COR-L47 (cell line): Measurements from ENCODE around the gene PLGLB1.
"Not testable (repeated sequence)": the region's sequence is repeated elsewhere in the genome, so short reads cannot be mapped to it uniquely, and the experiment has no call there.

Source experiments
- DNase-seq: peaks from one replicate; lab custom pipeline; 2025; lab: John Stamatoyannopoulos, UW

PLGLB1 gene

DNA sequence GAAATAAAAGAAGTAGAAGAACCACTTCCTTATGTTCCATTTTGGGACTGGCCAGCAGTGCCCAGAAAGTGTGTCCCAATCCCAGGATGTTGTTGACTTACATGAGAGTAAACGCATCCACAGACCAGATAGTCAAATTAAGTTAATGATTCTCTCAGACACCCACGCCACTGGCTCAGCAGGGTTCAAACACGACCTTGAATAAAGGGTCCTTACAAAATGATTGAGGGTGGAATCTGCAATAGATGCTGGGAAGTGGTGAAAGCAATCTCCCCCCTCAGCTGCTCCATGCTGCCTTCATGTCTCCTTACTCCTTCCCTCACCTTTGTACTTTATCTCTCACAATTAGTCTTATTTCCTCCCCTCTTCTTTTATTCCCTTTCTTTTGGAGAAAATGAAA lies at the start of gene PLGLB1:
Gene PLGLB1 (minus strand): TSS at position 101 of the 400 bp plus-strand sequence. CDS start 61 bp downstream, at position 40.
- DNase-seq, result not testable (repeated sequence)

DNA sequence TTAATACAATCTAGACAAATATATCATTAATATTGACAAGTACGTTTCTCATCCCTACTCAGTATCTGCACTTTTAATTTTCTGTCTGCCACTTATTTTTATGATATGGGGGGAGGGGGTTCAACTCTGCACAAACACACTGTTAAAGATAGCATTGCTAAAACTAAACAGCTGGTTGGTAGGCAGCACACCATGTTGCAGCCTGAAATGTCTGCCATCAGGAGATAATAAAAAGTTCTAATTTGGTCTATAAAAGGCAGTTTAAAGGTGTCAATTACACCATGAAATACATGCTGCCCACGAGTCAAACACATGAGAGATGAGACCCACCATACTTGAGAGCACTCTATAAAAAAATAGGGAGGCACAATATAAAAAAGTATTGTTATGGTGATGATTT lies 42.7 kb upstream of the PLGLB1 start:
- not testable (repeated sequence) for DNase-seq

DNA sequence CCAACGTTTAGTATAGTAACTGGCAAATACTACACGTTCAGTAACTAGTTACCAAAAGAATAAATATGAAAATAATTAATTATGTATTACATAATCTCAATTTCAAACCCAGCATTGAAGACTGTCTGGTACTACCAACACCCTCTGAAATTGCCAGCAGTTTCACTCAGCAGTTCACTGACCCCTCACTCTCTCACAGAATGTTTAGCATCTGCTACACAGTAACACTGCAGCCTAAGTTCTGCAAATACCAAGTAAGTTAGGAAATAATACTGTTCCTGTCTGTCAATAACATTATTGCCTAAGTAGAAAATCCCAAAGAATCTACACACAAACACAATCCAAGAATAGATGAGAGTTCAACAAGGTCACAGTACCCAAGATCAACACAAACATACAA lies 41.8 kb upstream of the PLGLB1 start:
- DNase-seq, result not testable (repeated sequence)

DNA sequence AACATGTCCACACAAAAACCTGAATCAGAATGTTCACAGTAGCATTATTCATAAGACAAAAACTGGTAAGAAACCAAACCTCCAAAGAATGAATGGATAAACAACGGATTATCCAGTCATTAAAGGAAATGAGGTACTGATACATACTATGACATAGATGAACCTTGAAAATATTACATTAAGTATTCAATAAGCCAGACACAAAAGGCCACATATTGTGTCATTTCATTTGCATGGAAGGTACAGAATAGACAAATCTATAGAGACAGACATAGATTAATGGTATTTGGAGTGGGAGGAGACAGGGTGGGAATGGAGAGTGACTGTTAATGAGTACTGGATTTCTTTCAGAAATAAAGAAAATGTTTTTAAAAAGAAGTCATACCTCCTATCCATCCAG lies 39.9 kb upstream of the PLGLB1 start:
- not testable (repeated sequence) for DNase-seq

DNA sequence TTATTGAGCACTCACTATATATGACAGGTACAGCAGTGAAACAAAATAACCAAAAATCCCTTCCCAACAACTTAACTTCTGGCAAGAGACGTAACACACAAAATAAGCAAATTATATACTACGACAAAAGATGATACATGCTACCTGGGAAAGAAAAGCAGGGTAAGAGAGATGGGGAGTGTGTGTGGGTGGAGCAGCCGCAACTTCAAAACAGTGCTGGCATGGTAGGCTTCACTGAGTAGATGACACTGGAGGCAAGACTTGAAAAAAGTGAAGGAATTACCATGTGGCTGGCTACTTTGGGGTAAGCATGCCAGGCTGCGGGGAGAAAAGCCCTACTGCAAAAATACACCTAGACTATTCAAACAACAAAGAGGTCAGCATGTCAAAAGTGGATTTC lies 36.0 kb upstream of the PLGLB1 start:
- DNase-seq, result not testable (repeated sequence)

DNA sequence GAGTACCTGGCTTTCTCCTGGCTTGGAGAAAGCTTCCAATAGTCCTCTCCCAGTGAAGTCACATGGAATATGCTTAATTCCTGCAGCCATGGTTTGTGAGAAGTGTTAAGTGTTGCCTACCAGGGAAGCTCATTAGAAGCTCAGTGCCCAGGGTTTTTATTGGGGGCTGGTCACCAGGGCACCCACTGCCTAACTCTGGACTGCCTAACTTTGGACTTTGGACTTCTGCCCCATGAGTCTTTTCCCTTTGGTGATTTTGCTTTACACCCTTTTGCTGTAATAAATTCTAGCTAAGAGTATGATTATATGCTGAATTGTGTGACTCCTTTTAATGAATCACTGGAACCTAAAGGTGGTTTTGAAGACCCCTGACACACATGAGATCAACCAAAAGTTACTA lies 35.2 kb upstream of the PLGLB1 start:
- not testable (repeated sequence) for DNase-seq

DNA sequence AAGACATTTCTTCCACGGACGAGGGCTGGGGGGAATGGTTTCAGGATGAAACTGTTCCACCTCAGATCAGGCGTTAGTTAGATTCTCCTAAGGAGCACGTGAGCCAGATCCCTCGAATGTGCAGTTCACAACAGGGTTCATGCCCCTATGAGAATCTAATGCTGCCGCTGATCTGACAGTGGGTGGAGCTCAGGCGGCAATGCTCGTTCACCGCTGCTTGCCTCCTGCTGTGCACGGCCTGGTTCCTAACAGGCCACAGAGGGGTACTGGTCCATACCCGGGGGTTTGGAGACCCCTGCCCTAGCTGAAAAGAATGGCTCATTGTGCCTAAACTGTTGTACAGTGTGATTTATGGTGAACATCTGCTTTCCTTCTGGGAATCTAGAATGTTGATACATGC lies 34.8 kb upstream of the PLGLB1 start:
- DNase-seq, result not testable (repeated sequence)

DNA sequence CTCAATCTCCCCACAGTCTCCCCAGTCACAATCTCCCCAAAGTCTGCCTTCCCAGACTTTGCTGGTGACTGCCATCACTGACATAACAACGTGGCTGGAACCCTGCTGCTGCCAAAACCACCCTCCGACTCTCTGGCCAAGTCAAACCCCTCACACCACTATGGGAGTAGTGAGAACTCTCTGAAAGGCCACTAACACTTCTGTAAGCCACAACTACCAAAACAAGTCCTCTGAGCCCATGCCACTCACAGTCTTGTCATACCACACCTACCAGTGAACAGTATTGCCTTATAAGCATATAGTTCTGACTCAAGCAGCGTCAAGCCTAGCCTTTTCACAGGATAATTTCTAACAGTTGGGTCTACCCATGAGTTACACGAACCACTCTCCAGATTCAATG lies 32.7 kb upstream of the PLGLB1 start:
- DNase-seq, result not testable (repeated sequence)

DNA sequence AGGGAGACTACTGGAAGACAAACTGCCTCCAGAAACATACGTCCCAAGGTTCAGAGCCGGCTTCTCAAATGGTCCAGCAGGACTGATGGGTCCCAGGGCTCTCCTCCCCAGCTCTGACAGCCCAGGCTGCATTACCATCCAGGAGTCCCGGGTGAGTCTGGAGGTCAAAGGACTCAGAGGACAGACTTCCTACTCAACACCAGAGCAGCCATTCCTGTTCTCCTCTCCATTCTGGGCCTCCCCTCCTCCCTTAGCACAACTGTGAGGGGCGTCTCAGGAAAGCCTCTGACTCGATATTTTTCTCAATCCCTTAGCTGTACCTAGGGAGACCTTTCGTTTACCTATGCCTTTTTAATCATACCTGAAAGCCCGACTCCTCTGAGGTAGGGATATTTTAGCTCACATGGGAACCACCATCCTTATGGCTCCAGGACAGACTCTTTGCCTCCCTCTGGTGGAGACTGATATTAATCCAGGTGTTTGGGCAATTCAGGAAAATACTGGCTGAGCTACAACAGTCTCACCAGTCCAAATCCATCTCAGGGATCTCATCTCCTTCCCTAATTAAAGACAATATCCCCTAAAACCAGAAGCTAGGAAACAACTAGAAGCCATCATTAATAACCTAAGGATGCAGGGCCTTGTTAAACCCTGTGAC lies 19.8 kb upstream of the PLGLB1 start:
- DNase-seq, result not testable (repeated sequence)

DNA sequence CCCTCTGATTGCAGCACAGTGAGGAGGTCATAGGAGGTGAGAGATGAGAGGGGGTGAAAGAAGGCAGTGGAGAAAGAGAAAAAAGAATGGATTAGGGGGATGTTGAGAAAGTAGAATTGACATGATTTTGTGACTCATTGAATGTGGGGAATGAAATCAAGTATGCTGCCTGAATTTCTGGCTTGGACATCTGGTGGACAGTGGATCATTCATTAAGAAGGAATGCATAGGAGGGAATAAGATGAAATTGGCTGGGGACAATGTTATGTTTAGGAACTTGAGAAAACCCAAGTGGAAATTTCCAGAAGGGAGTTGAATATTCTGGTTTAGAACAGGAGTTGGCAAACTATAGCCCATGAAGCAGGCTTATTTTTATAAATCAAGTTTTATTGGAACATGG lies 7.0 kb upstream of the PLGLB1 start:
- not testable (repeated sequence) for DNase-seq

DNA sequence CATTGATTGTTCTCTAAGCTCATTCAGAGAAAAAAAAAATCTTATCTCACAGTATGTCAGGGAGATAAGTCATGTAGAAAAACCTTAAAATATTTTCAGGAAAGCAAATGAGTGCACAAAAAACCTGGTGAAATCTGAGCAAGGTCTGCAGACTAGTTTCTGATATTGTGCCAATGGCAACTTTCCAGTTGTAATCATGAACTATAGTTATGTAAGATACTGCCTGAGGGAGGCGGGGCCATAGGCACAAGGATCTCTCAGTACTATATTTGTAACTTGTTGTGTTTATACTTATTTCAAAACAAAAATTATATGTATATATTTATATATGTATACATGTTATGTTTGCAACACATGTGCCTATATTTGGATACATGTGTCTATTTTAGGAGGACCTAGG lies 5.2 kb upstream of the PLGLB1 start:
- DNase-seq, result not testable (repeated sequence)

DNA sequence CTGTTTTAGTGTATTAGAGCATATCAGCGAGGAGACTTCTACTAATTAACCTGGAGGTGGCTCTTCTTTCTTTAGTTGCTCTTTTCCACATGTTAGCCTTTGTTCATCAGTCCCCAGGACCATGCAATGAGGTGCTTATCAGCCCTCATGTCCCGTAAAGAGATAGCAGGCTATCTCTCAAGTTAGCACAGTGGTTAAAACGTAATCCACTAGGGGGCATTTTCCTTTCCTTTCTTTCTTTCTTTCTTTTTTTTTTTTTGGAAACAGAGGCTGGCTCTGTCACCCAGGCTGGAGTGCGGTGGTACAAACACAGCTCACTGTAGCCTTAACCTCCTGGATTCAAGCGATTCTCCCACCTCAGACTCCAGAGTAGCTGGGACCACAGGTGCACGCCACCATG lies 4.3 kb upstream of the PLGLB1 start:
- not testable (repeated sequence) for DNase-seq

DNA sequence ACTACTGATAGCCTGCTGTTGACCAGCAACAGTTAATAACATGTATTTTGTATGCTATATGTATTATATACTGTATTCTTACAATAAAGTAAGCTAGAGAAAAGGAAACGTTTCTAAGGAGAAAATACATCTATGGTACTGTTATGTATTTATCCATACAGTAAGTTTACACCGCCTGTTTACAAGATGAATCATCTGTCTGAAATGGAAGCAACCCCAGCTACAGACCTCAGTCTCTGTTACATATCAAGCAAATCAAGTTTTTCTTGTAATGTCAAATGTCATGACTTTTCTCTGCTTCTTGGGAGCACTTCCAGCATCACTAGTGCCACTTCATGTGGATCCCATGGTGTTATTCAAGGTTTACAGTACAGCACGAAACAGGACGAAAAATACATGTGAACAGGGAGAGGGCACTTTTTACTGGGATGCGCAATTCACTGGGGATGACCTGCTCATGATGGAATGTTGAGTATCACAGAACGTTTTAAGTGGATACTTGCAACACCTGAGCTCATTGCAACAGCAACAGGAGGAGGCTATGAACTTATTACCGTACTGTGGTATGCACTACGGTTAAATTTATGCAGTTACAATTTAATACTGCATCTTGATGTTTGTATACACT lies 2.5 kb upstream of the PLGLB1 start:
- not testable (repeated sequence) for DNase-seq

DNA sequence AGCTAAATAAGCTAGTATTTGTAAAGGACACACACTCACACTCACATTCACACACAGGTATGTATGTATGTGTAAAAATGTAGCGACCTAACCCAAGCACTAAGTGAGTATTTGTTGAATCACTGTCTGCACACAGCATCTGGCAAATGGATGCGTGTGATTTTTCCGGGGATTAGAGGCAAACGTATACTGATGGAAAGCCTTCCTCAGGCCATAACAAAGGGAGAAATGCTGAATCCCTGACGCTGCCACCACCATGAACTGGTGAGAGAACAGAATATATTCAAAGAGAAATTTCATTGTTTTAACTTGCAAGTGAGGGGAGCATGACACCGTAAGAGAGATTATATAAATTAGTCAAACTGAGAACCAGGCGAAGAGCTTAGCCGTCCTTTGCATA lies 601 bp downstream of the PLGLB1 start:
- DNase-seq, result not testable (repeated sequence)

DNA sequence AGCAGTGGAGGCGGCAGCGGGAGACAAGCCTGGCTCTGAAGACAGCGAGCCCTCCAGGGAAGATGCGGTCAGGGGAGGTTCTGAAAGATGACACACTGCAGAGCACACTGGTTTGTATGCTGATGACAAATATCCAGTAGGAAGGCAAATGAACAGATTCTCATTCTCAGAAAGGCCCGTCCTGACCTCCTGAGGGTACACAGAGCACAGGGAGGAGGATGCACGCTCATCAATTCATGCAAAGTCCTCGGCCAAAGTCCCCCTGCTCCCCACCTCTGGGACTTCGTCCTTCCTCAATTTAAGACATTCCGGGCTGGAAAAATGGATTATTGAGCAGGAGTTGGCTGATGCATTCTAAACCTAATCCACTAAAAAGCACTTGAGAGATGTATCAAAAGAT lies 2.6 kb downstream of the PLGLB1 start:
- DNase-seq, result not testable (repeated sequence)

DNA sequence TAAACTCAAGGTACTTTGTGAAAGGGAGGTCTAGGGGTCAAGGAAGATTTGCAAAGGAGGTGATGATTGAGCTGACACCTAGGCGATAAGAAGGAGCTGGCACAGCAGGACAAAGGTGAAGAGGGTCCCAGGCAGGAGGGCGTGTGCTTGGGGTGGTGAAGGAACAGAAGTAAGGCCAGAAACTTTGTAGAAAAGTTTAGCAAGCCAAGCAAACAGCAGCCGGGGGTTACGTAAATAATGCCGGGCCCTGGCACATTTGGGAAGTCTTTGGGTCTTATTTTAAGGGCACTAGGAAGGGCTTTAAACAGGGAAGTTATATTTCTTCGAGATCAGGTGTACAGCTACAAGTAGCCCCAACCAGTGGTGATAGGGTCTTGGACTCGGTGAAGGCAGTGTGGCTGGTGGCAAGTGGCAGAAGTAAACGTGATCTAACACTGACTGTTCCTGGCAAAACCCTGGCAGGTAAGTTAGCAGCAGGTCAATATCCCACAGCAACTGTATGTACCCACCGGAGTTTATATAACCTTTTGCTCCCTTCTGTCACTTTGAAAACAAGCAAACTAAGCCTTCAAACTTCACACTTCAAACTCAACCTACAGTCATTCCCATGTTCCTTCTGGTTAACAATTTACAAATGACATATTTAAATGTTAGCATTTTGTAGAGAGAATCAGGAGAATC lies 7.0 kb downstream of the PLGLB1 start:
- not testable (repeated sequence) for DNase-seq

DNA sequence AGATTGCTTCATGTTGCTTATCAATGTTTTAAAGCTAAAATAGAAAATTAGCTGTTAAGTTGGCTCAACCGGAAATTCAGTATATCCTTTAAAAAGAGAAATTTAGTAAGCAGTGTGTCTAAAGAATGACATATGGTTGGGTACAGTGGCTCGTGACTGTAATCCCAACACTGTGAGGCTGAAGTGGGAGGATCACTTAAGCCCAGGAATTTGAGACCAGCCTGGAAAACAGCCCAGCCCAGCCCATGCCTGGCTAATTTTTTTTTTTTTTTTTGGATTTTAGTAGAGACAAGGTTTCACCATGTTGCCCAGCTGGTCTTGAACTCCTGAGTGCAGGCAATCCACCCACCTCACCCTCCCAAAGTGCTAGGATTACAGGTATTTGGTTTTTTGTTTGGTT lies 17.2 kb downstream of the PLGLB1 start:
- DNase-seq, result not testable (repeated sequence)
